Ishikawa (cell line): ENCODE data around the gene ENTPD1.
A peak's percentile ranks its signal among the peaks of the same experiment; 100 is the strongest.

Experiments
- CEBPB ChIP-seq: IDR thresholded peaks from 2 replicates; pipeline ENCODE4 v1.6.1; 2012
- CREB1 ChIP-seq: IDR thresholded peaks from 2 replicates; pipeline ENCODE4 v1.6.1; 2012; ENCODE audit warnings: low read depth
- EGR1 ChIP-seq: IDR thresholded peaks from 2 replicates; pipeline ENCODE4 v1.6.1; 2012
- EP300 ChIP-seq: IDR thresholded peaks from 2 replicates; pipeline ENCODE4 v1.6.1; 2012; ENCODE audit warnings: borderline replicate concordance
- FOXM1 ChIP-seq: IDR thresholded peaks from 2 replicates; pipeline ENCODE4 v1.6.1; 2012; ENCODE audit warnings: low read depth, borderline replicate concordance
- NFIC ChIP-seq: IDR thresholded peaks from 2 replicates; pipeline ENCODE4 v1.6.1; 2012
- RAD21 ChIP-seq: IDR thresholded peaks from 2 replicates; pipeline ENCODE4 v1.6.1; 2012; ENCODE audit warnings: low read depth
- TAF1 ChIP-seq: IDR thresholded peaks from 2 replicates; pipeline ENCODE4 v1.6.1; 2012; ENCODE audit warnings: low read depth, mild to moderate bottlenecking
- TCF12 ChIP-seq: IDR thresholded peaks from 2 replicates; pipeline ENCODE4 v1.6.1; 2012; ENCODE audit warnings: low read depth
- TEAD4 ChIP-seq: IDR thresholded peaks from 2 replicates; pipeline ENCODE4 v1.6.1; 2012
- YY1 ChIP-seq: IDR thresholded peaks from 2 replicates; pipeline ENCODE4 v1.6.1; 2012; ENCODE audit warnings: low read depth
- ZBTB7A ChIP-seq: IDR thresholded peaks from 2 replicates; pipeline ENCODE4 v1.6.1; 2012; ENCODE audit warnings: low read depth
- TF ChIP-seq, protein P1 (sequence below): IDR thresholded peaks from 2 replicates; pipeline ENCODE4 v1.6.1; 2012; ENCODE audit warnings: low read depth, mild to moderate bottlenecking
- TF ChIP-seq, protein P2 (sequence below): IDR thresholded peaks from 2 replicates; pipeline ENCODE4 v1.6.1; 2012
- TF ChIP-seq, protein P3 (sequence below): IDR thresholded peaks from 2 replicates; pipeline ENCODE4 v1.6.1; 2012

ENTPD1 gene

GRCh38 chr10:95850791-95851190, 94.8 kb downstream of the ENTPD1 start:
- TF ChIP-seq NFIC (no peak), CREB1 (no peak), FOXM1 (no peak), RAD21 (no peak)
- TF ChIP-seq, protein P1, sequence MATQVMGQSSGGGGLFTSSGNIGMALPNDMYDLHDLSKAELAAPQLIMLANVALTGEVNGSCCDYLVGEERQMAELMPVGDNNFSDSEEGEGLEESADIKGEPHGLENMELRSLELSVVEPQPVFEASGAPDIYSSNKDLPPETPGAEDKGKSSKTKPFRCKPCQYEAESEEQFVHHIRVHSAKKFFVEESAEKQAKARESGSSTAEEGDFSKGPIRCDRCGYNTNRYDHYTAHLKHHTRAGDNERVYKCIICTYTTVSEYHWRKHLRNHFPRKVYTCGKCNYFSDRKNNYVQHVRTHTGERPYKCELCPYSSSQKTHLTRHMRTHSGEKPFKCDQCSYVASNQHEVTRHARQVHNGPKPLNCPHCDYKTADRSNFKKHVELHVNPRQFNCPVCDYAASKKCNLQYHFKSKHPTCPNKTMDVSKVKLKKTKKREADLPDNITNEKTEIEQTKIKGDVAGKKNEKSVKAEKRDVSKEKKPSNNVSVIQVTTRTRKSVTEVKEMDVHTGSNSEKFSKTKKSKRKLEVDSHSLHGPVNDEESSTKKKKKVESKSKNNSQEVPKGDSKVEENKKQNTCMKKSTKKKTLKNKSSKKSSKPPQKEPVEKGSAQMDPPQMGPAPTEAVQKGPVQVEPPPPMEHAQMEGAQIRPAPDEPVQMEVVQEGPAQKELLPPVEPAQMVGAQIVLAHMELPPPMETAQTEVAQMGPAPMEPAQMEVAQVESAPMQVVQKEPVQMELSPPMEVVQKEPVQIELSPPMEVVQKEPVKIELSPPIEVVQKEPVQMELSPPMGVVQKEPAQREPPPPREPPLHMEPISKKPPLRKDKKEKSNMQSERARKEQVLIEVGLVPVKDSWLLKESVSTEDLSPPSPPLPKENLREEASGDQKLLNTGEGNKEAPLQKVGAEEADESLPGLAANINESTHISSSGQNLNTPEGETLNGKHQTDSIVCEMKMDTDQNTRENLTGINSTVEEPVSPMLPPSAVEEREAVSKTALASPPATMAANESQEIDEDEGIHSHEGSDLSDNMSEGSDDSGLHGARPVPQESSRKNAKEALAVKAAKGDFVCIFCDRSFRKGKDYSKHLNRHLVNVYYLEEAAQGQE, result no peak

- TF ChIP-seq YY1 (no peak), NFIC (no peak), CEBPB (no peak), RAD21 (no peak), EP300 (no peak), FOXM1 (no peak)
- TF ChIP-seq, protein P1, result no peak
- TF ChIP-seq, protein P2, sequence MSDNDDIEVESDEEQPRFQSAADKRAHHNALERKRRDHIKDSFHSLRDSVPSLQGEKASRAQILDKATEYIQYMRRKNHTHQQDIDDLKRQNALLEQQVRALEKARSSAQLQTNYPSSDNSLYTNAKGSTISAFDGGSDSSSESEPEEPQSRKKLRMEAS, result no peak
Measured at GRCh38 chr10:95860166-95860940, 104.4 kb downstream of the ENTPD1 start.

- TF ChIP-seq, protein P3, sequence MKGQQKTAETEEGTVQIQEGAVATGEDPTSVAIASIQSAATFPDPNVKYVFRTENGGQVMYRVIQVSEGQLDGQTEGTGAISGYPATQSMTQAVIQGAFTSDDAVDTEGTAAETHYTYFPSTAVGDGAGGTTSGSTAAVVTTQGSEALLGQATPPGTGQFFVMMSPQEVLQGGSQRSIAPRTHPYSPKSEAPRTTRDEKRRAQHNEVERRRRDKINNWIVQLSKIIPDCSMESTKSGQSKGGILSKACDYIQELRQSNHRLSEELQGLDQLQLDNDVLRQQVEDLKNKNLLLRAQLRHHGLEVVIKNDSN, result no peak
- TF ChIP-seq TEAD4 (no peak), EP300 (no peak), ZBTB7A (no peak), CEBPB (no peak), RAD21 (no peak), NFIC (no peak), EGR1 (no peak), TAF1 (no peak), TCF12 (no peak), CREB1 (no peak), FOXM1 (no peak), YY1 (no peak)
- TF ChIP-seq, protein P2, result no peak
- TF ChIP-seq, protein P1, result no peak
Measured at GRCh38 chr10:95861386-95861785, 105.4 kb downstream of the ENTPD1 start.

- TF ChIP-seq, protein P2, result no peak
- peak; percentile 92 for TF ChIP-seq RAD21
- no peak for TF ChIP-seq TEAD4
- TF ChIP-seq CEBPB, result no peak
- TF ChIP-seq EGR1, result no peak
- no peak for TF ChIP-seq YY1
Measured at GRCh38 chr10:95864906-95865813, 109.2 kb downstream of the ENTPD1 start.
